GM19238 (cell line): Measurements from ENCODE around the gene ANO10.
"Not testable (repeated sequence)": the region's sequence is repeated elsewhere in the genome, so short reads cannot be mapped to it uniquely, and the experiment has no call there.

Source experiments
- DNase-seq: peaks from one replicate; pipeline ENCODE4 v3.0.0; 2011; ENCODE audit warnings: low spot score; ENCODE audit not compliant: insufficient read length

The ANO10 gene

DNA sequence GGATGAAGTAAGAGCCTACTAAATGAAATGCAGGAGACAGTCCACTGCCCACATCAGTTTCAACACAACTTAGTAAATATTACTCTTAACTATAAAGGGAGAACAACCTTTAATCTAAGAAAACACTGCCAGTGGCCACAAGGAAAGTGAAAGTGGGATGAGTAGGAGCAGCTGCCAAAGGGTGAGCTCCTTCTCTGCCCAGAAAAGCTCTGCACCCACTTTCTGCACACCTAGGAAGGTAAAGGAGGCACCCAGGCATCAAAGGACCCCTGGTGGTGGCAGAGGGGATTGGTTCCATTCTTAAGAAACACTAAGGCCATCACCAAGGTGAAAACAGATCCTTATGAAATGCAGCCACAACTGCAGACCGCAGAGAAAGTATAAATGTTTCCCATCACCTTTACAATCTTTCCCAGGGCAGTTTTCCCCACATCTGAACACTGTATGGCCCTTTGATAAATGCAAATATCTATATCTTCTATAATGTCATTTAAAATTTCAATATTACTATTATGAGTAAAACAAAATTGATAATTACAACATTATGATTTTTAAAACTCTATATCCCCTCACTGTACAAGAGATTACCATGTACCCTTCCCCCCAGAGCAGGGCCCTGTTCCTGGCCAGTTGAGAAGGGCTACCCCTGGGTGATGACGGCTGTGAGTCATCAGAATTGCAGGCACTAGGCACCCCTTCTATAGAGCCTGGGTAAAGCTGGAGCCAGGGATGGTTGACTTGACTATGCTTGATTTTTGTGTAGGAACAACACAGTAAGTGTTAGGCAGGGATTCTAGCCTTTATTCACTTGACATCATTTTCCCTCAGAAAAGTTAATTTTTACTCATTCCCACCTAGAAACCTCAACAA is 243.5 kb downstream of the ANO10 start:
- DNase-seq = peak; percentile 57

GRCh38 chr3:43373560-43373928 is 248.3 kb downstream of the ANO10 start:
- DNase-seq = no peak

GRCh38 chr3:43372809-43373559 is 248.8 kb downstream of the ANO10 start:
- DNase-seq = no peak

- DNase-seq = no peak
Observed at GRCh38 chr3:43372007-43372740, 249.6 kb downstream of the ANO10 start.

GRCh38 chr3:43371494-43371893 is 250.3 kb downstream of the ANO10 start:
- DNase-seq = no peak

DNA sequence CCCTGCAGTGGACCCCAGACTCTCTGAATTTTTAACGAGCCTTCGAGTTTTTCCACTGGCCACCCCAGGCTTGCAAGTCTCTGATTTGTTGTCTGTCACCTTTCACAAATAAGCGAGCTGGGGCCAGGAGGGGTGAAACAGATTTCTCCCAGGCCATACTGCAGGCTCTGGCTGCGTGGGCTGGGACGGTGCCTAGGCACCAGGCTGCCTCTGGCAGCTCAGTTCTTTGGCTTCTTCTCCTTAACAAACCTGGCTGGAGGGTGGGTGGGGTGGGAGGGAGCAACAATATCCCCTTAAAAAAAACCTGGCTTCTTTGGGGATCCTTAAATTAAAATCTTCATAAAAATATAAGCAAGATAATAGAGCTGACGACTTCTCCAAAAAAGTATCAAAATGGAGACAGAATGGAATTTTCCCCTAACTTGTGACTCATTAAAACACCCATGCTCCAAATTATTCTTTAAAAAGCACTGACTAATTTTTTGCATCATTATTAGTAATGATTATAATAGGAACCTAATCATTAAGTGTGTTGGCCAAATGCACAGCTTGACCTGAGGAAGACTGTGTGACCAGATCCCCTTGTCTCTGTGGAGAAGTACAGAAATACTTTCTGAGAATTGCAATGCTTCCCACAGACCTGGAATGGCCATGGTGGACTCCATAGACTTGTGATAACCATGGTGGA is 251.4 kb downstream of the ANO10 start:
- no peak for DNase-seq

- no peak for DNase-seq
Observed at GRCh38 chr3:43369404-43370292, 252.2 kb downstream of the ANO10 start.

- DNase-seq = no peak
Observed at GRCh38 chr3:43366885-43367284, 254.9 kb downstream of the ANO10 start.

- DNase-seq = no peak
Observed at GRCh38 chr3:43366481-43366880, 255.3 kb downstream of the ANO10 start.

GRCh38 chr3:43365601-43366305 is 256.1 kb downstream of the ANO10 start:
- no peak for DNase-seq

DNA sequence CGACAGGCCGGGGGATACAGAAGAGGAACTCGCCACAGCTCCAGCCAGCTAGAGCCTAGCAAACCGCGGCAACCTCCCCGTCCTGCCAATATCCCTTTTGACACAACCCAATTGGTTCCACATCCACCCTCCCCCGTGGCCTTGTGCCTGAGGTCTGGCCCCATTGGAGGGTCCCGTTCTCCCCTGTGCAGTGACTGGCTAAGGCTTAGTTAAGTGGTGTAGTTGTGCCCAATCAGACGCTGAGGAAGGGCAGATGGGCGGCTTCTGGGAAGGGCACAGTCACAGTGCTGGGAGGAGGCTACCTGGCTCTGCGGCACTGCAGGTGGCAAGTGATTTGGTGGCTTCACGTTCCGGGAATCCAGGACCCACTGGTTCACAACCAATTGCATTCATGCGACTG is 256.9 kb downstream of the ANO10 start:
- DNase-seq = no peak

GRCh38 chr3:43364494-43364893 is 257.3 kb downstream of the ANO10 start:
- no peak for DNase-seq

- DNase-seq = no peak
Observed at GRCh38 chr3:43363621-43364266, 258.1 kb downstream of the ANO10 start.

DNA sequence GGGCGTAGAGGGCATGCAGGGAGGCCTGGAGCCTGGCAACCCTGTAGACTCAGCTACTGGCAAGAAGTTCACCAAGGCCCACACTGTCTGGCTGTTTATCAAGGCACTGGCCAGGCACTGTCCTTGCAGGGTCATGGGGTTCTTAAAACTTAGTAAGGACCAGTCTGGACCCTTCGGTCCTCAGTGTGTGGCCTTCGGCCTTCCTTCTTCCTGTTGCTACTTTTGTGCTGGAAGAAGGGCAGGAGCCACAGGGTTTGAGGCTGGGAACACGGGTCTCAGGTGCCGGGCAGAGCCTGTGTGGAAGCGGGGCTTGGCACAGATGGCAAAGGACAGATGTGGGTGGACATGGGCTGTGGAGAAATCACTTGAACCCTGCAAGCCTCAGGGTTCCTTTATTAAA is 258.9 kb downstream of the ANO10 start:
- DNase-seq = no peak

GRCh38 chr3:43362183-43362582 is 259.6 kb downstream of the ANO10 start:
- no peak for DNase-seq

DNA sequence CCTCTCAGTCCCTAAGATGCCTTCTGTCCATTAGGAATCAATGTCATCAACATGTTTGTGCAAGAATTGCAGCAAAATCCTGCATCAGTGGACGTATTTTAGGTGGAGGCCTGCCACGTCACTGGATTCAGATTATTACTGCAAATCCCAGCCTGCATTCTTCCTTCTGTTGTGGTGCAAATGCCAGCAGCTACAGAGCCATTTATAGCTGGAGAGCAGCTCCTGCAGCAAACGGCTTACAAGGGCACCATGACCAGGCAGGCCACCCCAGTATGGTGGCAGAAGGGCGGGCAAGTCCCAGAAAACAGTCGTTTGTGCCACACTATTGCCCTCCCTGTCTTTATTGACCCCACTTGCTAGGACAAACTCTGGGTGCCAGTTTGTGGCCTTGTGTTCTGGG is 260.7 kb downstream of the ANO10 start:
- DNase-seq = no peak

GRCh38 chr3:43356033-43356432 is 265.8 kb downstream of the ANO10 start:
- not testable (repeated sequence) for DNase-seq

DNA sequence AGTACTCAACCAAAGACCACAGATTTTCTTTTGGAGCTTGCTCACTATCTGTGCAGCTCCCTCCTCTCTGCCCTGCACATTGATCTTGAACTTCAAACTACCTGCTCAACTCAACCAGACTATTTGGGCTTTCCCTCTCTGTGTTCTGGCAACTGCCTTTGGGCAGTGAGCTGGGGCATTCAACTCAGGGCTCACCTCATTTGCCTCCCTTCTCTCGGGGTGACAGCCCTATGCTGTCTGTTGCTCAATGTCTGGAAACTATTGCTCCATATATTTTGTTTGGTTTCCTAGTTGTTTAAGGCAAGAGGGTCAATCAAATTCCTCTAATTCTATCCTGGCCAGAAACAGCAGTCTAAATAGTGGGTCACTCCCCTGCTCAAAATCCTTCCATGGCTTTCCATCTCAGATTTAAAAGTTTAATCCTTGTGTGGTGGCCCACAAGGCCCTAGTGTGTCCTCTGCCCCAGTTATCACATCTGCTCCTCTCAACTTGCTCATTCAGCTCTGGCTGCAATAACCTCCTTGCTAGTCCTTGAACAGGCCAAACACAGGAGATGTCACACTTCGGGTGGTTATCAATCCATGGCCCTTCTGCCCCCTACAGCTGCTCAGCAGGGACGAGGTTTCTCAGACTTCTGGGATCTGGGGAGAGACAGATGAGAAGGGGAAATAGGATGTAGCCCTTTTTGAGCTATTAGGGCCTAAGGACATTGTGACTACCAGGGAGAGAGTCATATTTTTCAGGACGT is 267.7 kb downstream of the ANO10 start:
- no peak for DNase-seq

GRCh38 chr3:43353393-43353792 is 268.4 kb downstream of the ANO10 start:
- DNase-seq = no peak
